Transverse colon (tissue), 4 donors: ENCODE data around the gene CYP46A1. TPM values are rescaled to one million over a fixed set of nuclear protein-coding genes. Genes with fewer than 3 reads are reported as not detected.

Experiments used
- DNase-seq: peaks from one replicate; pipeline ENCODE4 v3.0.0-alpha.2; 2019
- H3K27ac ChIP-seq, 4 donors: fragments of 200-600 bp; sonication (generic); 2 replicates each; pipeline ENCODE4 v1.5.1; 2016 to 2018; ENCODE audit warnings: inconsistent platforms in 4 of 4
- H3K27me3 ChIP-seq: fragments of 200-600 bp; sonication (generic); 2 replicates; pipeline ENCODE4 v1.5.1; 2017; ENCODE audit warnings: inconsistent platforms
- H3K36me3 ChIP-seq, 4 donors: fragments of 200-600 bp; sonication (generic); 2 replicates each; pipeline ENCODE4 v1.5.1; 2017 to 2019; ENCODE audit warnings: inconsistent platforms in 4 of 4
- H3K4me1 ChIP-seq, 4 donors: fragments of 200-600 bp; sonication (generic); 2 replicates each; pipeline ENCODE4 v1.5.1; 2017 to 2020; ENCODE audit warnings: inconsistent platforms in 4 of 4
- H3K4me3 ChIP-seq, 4 donors: fragments of 200-600 bp; sonication (generic); 1 replicate in 1 of 4; 2 replicates in 3 of 4; pipeline versions ENCODE4 v1.5.1 to v1.6.1; 2017 to 2019; ENCODE audit warnings: inconsistent platforms in 4 of 4
- H3K9me3 ChIP-seq, 2 donors: fragments of 200-600 bp; sonication (generic); 2 replicates each; pipeline ENCODE4 v1.5.1; 2017 to 2019; ENCODE audit warnings: inconsistent platforms in 2 of 2
- EP300 ChIP-seq: sonication (generic); formaldehyde crosslinking; IDR thresholded peaks from one replicate; pipeline ENCODE4 v1.6.1; 2017; ENCODE audit warnings: antibody characterized with exemption, low read depth
- POLR2A ChIP-seq: fragments of 450-650 bp; IDR thresholded peaks from one replicate; pipeline ENCODE4 v1.6.1; 2016; ENCODE audit warnings: antibody characterized with exemption, mild to moderate bottlenecking, moderate library complexity
- POLR2AphosphoS5 ChIP-seq, 3 donors: sonication (generic); formaldehyde crosslinking; IDR thresholded peaks; one replicate each; pipeline ENCODE4 v1.6.1; 2016; ENCODE audit warnings: antibody characterized with exemption in 3 of 3
- WGBS, 2 donors: methylation state at CpG; one replicate each; pipeline ENCODE4 v1.1.5; 2018; ENCODE audit warnings: low coverage in 1 of 2; 5-methylcytosine and 5-hydroxymethylcytosine counted together
- in situ Hi-C, 4 donors: fragments of 200-750 bp; cut with MboI; loops; one replicate each; pipeline versions ENCODE4 v1.15.0 to v1.15.1; 2017; ENCODE audit warnings: low sequenced_read_pairs in 3 of 4, low pct_ligation_motif_present in 1 of 4, low pct_unique_long_range_greater_than_20kb in 1 of 4
- intact Hi-C: fragments of 100-400 bp; cut with DNase I; formaldehyde crosslinking; loops from one replicate; pipeline ENCODE4 v1.15.1; 2023; ENCODE audit warnings: low total_unique reads
- total RNA-seq, 4 donors: library from RNA; depleted of rRNA; stranded (reverse); fragments of >200 nt; gene quantifications; one replicate each; pipeline ENCODE4 v1.1.0, GENCODE V29; 2016
- TF ChIP-seq, protein P1 (sequence below), 5 experiments: fragments of 200-600 bp in 3 of 5; fragments of 450-650 bp in 2 of 5; sonication (generic) in 3 of 5; IDR thresholded peaks; 1 replicate in 2 of 5; 2 replicates in 3 of 5; pipeline ENCODE4 v1.5.1; 2016 to 2017; ENCODE audit warnings: antibody characterized with exemption in 5 of 5, inconsistent platforms in 3 of 5, mild to moderate bottlenecking in 2 of 5, moderate library complexity in 1 of 5

Gene CYP46A1
- total RNA-seq, 4 donors from 2014 or later: 0.27 to 0.75 (median 0.52) TPM

DNA sequence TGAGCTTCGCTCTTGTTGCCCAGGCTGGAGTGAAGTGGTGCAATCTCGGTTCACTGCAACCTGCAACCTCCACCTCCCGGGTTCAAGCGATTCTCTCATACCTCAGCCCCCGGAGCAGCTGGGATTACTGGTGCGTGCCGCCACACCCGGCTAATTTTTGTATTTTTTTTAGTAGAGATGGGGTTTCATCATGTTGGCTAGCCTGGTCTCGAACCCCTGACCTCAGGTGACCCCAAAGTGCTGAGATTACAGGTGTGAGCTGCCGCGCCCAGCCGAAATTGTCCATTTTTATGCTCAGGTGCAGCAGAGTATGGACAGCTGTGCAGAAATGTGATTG is 19.2 kb upstream of the CYP46A1 start:
- Histone ChIP-seq H3K4me3 (no peak overlapping the region), H3K4me1 (no peaks in the 10 kb centered on the region), H3K27me3 (peaks cover 18% of the 10 kb centered on the region), H3K9me3 (no peaks in the 10 kb centered on the region), H3K27ac (no peak overlapping the region), H3K36me3 (no peaks in the 10 kb centered on the region)
- intact Hi-C loops: no loop called here
- TF ChIP-seq EP300 (no peak), POLR2AphosphoS5 (IDR thresholded peaks at IDR 0.05) (no peak), POLR2A (no peak)
- TF ChIP-seq, protein P1, sequence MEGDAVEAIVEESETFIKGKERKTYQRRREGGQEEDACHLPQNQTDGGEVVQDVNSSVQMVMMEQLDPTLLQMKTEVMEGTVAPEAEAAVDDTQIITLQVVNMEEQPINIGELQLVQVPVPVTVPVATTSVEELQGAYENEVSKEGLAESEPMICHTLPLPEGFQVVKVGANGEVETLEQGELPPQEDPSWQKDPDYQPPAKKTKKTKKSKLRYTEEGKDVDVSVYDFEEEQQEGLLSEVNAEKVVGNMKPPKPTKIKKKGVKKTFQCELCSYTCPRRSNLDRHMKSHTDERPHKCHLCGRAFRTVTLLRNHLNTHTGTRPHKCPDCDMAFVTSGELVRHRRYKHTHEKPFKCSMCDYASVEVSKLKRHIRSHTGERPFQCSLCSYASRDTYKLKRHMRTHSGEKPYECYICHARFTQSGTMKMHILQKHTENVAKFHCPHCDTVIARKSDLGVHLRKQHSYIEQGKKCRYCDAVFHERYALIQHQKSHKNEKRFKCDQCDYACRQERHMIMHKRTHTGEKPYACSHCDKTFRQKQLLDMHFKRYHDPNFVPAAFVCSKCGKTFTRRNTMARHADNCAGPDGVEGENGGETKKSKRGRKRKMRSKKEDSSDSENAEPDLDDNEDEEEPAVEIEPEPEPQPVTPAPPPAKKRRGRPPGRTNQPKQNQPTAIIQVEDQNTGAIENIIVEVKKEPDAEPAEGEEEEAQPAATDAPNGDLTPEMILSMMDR (IDR thresholded peaks at IDR 0.05): no peak
- in situ Hi-C loops: no loop called here
- 38 to 70% methylated on average over 4 to 12 of the region's 12 CpGs for whole genome bisulfite sequencing, 2 donors
- no peak for DNase-seq

DNA sequence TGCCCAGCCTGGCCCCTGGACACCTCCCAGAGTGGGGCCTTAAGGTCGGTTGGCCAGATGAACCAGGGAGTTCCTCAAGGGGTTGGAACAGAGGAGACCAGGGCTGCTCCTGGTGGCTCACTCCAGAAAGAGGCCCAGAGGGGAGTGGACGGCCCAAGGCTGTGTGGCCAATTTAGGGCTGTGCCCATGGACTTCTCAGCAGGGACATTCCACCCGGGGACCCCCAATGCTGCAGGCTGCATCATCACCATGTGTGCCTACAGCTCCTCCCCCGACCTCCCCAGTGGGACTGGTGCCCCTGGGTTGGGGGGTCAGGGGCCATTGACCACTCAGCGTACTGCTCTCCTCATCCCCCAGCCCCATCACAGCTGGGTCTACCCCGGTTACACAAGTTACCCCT is 17.6 kb upstream of the CYP46A1 start:
- Histone ChIP-seq H3K27me3 (peaks cover 4% of the 10 kb centered on the region), H3K9me3 (no peaks in the 10 kb centered on the region), H3K36me3 (no peaks in the 10 kb centered on the region), H3K4me3 (no peak overlapping the region), H3K4me1 (peaks cover 0 to under 1% (median 0%) of the 10 kb centered on the region in 4 donors), H3K27ac (no peak overlapping the region)
- intact Hi-C loops: no loop called here
- TF ChIP-seq POLR2AphosphoS5 (IDR thresholded peaks at IDR 0.05): no peak
- TF ChIP-seq, protein P1 (IDR thresholded peaks at IDR 0.05): no peak
- TF ChIP-seq EP300: no peak
- TF ChIP-seq POLR2A: no peak
- no peak for DNase-seq
- in situ Hi-C loops: no loop called here
- 64% methylated on average over 6 of the region's 6 CpGs; no CpG with 5 or more reads in 1 of the 2 donors for WGBS, 2 donors

DNA sequence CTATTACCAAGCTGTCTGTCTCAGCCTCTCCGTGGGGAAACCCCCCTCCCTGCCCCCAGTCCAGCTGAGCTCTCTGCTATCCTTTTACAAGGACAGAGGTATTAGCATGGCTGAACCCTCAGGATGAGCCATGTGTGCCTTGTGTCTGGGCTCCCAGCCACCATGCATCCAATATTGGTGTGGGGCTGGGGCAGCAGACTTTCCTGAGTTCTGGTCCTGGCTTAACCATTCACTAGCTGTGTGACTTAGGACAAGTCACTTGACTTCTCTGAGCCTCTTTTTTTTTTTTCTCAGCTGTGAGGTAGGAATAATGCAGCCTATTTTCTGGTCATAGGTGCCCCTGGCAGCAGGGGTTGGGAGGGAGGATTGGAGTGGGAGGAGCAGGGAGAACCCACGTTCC is 17.1 kb upstream of the CYP46A1 start:
- Histone ChIP-seq H3K27me3 (no peaks in the 10 kb centered on the region), H3K4me1 (peaks cover 0 to 6% (median under 1%) of the 10 kb centered on the region in 4 donors), H3K36me3 (no peaks in the 10 kb centered on the region), H3K4me3 (no peak overlapping the region), H3K9me3 (no peaks in the 10 kb centered on the region), H3K27ac (no peak overlapping the region)
- TF ChIP-seq EP300 (no peak), POLR2AphosphoS5 (IDR thresholded peaks at IDR 0.05) (no peak), POLR2A (no peak)
- TF ChIP-seq, protein P1 (IDR thresholded peaks at IDR 0.05): no peak
- in situ Hi-C loops (no loop called here), intact Hi-C loops (no loop called here)
- 58 to 67% methylated on average over 1 to 2 of the region's 2 CpGs for WGBS, 2 donors
- DNase-seq: no peak

DNA sequence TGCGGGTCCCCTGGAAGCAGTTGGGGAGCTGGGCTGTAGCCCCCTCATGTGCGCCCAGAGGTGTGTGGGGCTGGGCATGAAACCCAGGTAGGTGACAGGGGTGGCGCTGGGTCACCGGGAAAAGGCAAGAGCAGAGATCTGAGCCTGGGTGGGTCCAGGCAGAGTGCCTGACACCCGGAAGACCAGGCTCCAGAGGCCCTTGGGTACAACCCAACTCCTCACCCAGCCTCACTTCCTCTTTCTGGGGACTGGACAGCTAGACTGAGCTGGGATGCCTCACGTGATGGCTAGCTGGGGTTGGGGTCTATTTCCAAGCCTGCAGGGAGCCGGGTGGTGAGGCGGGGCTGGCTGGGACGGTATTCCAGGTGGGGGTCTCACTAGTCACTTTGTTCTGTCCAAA is 16.3 kb upstream of the CYP46A1 start:
- TF ChIP-seq EP300: no peak
- TF ChIP-seq, protein P1 (IDR thresholded peaks at IDR 0.05): no peak
- TF ChIP-seq POLR2A: no peak
- no peak for TF ChIP-seq POLR2AphosphoS5 (IDR thresholded peaks at IDR 0.05)
- WGBS, 2 donors: 70% methylated on average over 5 of the region's 9 CpGs; no CpG with 5 or more reads in 1 of the 2 donors
- Histone ChIP-seq H3K9me3 (no peaks in the 10 kb centered on the region), H3K36me3 (no peaks in the 10 kb centered on the region), H3K4me1 (peaks cover 0 to 13% (median 4%) of the 10 kb centered on the region in 4 donors), H3K27me3 (no peaks in the 10 kb centered on the region), H3K27ac (no peak overlapping the region), H3K4me3 (no peak overlapping the region)
- DNase-seq: no peak
- in situ Hi-C loops: no loop called here
- intact Hi-C loops: no loop called here
